Effector CD4-positive, alpha-beta T cell (primary cell): ENCODE data around the gene PARD3B.

ENCODE experiments used
- DNase-seq: peaks from one replicate; pipeline ENCODE4 v3.0.0-alpha.2; 2020

Gene PARD3B

GRCh38 chr2:205590759-205591158 is 1045.5 kb downstream of the PARD3B start:
- no peak for DNase-seq

- no peak for DNase-seq
Observed at GRCh38 chr2:205593891-205594290, 1048.6 kb downstream of the PARD3B start.

DNA sequence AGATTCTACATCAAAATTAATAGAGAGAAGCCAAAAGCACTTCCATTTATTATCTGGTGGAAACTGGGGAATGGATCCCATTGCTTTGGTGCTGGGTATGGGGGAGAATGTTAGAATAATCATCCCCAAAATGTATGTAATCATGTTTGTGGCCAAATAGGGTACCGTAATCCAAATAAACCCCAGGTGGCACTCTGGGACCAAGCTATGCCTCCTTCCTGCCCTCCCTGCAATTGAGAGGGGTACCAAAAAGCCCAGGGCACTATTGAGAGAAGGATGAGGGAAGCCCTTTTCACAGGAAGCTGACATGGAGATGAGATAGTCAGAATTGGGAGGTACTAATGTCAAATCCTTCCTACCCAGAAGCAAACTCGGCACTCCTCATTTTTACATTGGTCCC is 1051.3 kb downstream of the PARD3B start:
- DNase-seq, result no peak

DNA sequence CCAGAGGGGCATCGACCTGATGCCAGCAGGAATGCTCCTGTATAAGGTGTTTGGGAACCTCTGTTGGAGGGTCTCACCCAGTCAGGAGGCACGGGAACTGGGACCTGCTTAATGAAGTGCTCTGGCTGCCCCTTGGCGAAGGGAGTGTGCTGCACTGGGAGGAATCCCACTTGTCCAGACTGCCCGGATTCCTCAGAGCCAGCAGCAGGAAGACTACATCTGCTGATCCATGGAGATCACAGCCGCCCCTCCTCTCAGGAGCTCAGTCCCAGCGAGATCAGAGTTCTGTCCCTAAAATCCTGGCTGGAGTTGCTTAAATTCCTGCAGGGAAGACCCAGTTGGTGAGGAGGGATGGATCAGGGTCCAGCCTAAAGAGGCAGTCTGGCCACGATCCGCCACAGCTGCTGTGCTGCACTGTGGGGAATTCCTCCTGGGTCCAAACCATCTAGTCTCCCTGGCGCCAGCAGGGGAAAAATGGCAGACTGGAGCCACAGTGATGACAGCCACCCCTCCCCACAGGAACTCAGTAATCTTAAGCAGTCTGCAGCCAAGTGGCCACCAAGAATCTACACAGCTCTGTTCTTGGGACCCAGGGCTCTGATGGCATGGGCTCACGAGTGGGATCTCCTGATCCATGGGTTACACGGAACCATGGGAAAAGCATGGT is 1060.5 kb downstream of the PARD3B start:
- no peak for DNase-seq

DNA sequence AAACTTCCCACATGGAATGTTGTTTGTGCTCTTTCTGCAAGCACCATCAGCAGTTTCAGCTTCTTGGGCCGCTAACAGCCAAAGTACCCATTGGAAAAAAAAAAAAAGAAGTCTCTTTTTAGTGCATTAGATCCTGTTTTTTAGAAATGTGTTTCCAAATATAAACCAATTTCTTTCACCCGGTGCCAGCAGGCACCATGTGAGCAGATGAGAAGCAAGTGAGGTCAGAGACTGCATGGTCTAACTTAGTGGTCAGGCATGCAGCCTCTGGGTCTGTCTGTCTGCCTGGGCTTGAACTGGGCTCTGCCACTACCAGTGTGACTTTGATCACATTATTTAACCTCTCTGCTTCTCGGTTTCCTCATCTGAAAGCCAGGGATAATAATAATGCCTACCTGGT is 1061.9 kb downstream of the PARD3B start:
- DNase-seq, result no peak

DNA sequence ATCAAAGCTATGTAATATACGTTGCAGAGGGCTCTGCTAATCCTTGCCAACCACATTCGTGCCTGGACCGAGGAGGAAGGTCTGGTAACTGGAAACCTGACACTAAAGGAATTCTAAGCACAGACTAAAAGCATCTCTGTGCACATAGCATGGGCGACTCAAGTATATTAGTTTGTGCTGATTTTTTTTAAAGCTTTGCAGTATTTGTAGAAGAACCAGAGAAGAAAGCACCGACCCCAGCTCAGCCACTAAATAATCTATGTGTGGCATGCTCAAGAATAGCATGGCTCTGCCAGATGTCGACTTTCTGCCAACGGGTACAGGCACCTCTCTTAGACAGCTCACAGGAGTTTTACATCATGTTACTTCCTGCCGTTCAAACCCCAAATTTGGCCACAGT is 1063.8 kb downstream of the PARD3B start:
- no peak for DNase-seq

DNA sequence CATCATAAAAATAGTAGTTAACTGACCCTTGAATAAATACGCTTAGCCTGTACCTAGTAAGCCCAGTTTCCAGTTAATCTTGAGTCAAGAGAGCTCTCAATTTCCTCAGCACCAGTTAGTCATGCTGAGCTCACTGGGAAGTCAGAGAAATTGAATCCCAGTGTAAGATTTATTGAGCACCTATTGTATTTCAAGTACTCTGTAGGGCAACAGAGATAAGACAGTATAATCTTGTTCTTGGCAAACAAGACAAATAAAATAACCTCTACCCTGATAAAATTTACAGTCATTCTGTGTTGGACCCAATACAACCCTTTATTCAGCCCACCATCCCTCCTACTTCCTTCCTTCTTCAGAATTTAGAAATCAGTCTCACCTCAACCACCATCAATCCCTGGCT is 1065.2 kb downstream of the PARD3B start:
- no peak for DNase-seq

- no peak for DNase-seq
Observed at GRCh38 chr2:205612636-205613035, 1067.4 kb downstream of the PARD3B start.

- DNase-seq, result no peak
Observed at GRCh38 chr2:205613970-205614559, 1068.8 kb downstream of the PARD3B start.

- DNase-seq, result no peak
Observed at GRCh38 chr2:205614965-205615364, 1069.7 kb downstream of the PARD3B start.

DNA sequence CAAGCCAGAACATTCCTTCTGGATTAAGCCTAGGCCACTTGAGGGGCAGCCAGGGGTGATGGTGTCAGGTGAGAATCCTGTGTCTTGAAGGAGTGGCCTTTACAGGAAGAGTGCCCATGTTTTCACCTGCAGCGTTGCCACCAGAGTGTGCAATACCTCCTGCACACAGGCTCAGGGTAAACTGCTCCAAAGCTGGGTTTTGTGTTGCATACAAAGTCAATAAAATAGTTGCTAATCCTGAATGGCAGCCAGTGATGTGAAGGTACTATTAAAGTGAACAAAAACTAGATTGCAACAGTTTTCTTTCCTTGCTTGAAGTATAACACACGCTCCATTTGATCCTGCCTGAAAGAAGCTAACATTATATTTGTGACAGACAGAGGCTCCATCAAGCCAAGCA is 1072.6 kb downstream of the PARD3B start:
- no peak for DNase-seq

GRCh38 chr2:205619600-205619999 is 1074.3 kb downstream of the PARD3B start:
- DNase-seq, result no peak

GRCh38 chr2:205627085-205627484 is 1081.8 kb downstream of the PARD3B start:
- DNase-seq, result no peak

DNA sequence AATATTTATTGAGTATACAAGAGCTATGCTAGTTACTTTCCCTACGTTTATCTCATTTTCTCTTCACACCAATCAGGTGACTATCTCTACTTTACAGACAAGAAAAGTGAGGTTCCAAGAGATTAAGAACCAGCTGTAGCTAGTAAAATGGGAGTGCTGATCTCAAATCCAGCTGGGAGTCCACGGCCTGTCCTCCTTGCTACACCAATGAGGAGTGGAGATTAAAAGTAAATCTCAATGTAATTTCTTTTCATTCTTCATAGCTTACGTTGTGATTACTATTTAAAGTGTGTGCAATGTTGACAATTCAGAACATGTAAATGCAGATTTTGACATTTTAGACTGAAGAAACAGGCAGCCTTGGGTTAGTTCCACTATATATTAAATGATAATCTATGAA is 1083.1 kb downstream of the PARD3B start:
- DNase-seq, result no peak

GRCh38 chr2:205629091-205629776 is 1084.0 kb downstream of the PARD3B start:
- DNase-seq, result no peak

DNA sequence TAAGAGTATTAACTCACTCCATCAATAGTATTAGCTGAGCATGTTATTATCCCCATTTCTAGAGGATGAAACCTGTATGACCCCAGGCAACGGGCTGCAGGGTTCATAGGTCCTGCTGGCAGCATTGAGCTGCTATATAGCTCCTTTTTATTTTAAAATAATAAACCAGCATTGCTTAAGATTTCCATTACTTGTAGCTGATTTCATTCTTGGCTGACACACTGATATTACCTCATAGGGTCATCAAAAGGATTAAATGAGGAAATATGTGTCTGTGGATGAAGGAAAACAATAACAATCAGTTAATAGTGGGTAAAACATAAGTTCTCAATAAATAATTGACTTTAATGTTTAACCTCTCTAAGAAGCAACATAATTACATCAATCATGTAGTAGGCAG is 1088.7 kb downstream of the PARD3B start:
- no peak for DNase-seq

- DNase-seq, result no peak
Observed at GRCh38 chr2:205636549-205637319, 1091.5 kb downstream of the PARD3B start.

GRCh38 chr2:205637320-205637602 is 1092.0 kb downstream of the PARD3B start:
- no peak for DNase-seq

DNA sequence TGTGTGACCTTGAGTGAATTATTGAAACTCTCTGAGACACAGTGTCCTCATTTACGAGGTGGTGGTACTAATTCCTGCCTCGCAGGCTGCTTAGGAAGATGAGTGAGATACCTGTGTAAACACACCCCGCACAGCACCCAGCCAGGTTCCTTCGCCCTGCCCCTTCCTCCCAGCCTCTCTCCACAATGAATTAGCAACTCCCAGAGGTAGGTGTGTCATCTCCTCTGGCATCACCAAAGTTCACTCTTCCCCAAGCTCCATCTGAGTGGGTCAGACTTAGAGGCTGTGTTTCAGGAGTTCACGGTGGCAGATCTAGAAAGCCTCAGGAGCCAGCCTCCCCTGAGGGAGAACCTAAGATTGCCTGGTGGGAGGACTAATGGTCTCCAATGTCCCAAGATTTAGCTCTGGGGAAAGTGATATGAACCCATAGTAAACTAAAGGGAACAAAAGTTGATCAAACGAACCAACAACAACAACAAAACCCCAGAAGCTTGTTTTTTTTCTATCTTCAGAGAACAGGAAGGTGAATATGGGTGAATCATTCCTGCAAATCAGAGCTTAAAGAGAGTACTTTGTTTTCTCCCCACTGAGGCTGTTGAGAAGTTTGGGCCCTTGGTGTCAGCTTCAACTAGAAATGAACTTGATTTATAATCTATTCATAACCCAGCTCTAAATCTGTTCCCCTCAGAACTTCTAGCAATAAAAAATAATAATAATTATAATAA is 1092.7 kb downstream of the PARD3B start:
- DNase-seq, result no peak

GRCh38 chr2:205640716-205641115 is 1095.4 kb downstream of the PARD3B start:
- no peak for DNase-seq

DNA sequence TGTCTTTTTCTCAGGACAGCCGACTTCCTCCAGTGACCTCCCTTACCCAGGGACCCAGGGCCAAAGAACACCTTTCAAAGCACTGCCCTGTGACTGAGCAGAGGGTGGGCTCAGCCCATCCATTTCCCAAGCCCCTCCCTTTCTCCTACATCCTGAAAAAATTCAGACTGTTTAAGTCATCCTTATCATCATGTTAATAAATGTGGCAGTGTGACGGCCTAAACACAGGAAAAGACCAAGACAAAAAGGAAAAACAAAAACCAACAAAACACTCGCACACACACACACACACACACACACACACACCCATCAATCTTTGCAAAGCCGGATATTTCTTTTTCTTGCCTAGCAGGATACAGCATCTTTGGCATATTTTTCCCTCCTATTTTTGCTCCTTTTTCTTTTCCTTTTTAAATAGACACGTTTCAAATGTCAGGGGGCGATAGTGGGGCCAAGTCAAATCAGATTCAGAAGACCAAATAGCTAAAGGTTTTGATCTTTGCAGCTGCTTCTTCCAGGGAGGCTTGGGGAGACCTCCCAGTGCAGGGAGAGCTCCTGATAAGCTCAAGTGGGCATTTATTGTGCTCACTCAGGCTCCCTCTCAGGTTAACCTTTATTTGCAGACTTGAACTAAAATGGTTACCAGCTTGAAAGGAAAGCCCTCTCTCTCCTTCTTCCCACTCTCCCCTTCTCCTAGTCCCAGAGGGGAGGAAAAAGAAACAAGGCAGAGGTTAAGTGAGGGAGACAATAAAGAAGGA is 1097.5 kb downstream of the PARD3B start:
- no peak for DNase-seq

GRCh38 chr2:205643391-205643885 is 1098.2 kb downstream of the PARD3B start:
- no peak for DNase-seq
